GM12891 (cell line): ENCODE results near the gene SLC26A4. TPM values are rescaled to one million over a fixed set of nuclear protein-coding genes. Genes with fewer than 3 reads are reported as not detected.

Experiments
- DNase-seq: peaks from one replicate; pipeline ENCODE4 v3.0.0; 2011; ENCODE audit warnings: low spot score; ENCODE audit not compliant: insufficient read length
- FAIRE-seq: peaks from 2 replicates; lab custom pipeline; 2011; peaks lifted over from hg19 to GRCh38; lab: Jason Lieb, UNC
- PAX5 ChIP-seq: IDR thresholded peaks from 2 replicates; pipeline ENCODE4 v1.6.1; 2011; ENCODE audit warnings: low read length, moderate library complexity, mild to moderate bottlenecking; ENCODE audit not compliant: insufficient read depth, severe bottlenecking
- POLR2A ChIP-seq: IDR thresholded peaks from 2 replicates; pipeline ENCODE4 v1.6.1; 2011; ENCODE audit warnings: low read depth, low read length, control low read depth
- POLR2AphosphoS5 ChIP-seq: IDR thresholded peaks from 2 replicates; pipeline ENCODE4 v1.6.1; 2011; ENCODE audit warnings: low read depth, low read length, control low read depth
- POU2F2 ChIP-seq: IDR thresholded peaks from 2 replicates; pipeline ENCODE4 v1.6.1; 2011; ENCODE audit warnings: low read depth, mild to moderate bottlenecking, control low read depth, low read length, moderate library complexity
- SPI1 ChIP-seq: IDR thresholded peaks from 2 replicates; pipeline ENCODE4 v1.6.1; 2011; ENCODE audit warnings: low read depth, low read length, control low read depth
- TAF1 ChIP-seq: IDR thresholded peaks from 2 replicates; pipeline ENCODE4 v1.6.1; 2011; ENCODE audit warnings: low read depth, low read length, control low read depth
- polyA plus RNA-seq: library from polyadenylated mRNA; unstranded; fragments of >200 nt; gene quantifications from one replicate; pipeline ENCODE4 v1.2.1, GENCODE V29; 2012; ENCODE audit warnings: low read depth, missing spikeins, inconsistent platforms; ENCODE audit not compliant: missing spikeins

The SLC26A4 gene
- not detected for polyA plus RNA-seq

- TF ChIP-seq TAF1 (no peak), POLR2A (no peak), SPI1 (no peak), POLR2AphosphoS5 (no peak), POU2F2 (no peak), PAX5 (no peak)
- peak; percentile 35 for FAIRE-seq
- peak; percentile 29 for DNase-seq
These were observed at the start of gene SLC26A4 for GRCh38 chr7:107660381-107661080. TSS of gene SLC26A4 (plus strand) at chr7:107660828. CDS start at chr7:107661642, 814 bp downstream.

- DNase-seq (no peak), FAIRE-seq (no peak)
- no peak for TF ChIP-seq TAF1
- no peak for TF ChIP-seq POLR2A
- no peak for TF ChIP-seq SPI1
- TF ChIP-seq POLR2AphosphoS5, result no peak
- TF ChIP-seq POU2F2, result no peak
- TF ChIP-seq PAX5, result no peak
These were observed 47.2 kb upstream of the SLC26A4 start for GRCh38 chr7:107613439-107613838.

GRCh38 chr7:107613948-107614347 is 46.7 kb upstream of the SLC26A4 start:
- FAIRE-seq, result no peak
- no peak for TF ChIP-seq TAF1
- no peak for TF ChIP-seq POU2F2
- TF ChIP-seq POLR2A, result no peak
- TF ChIP-seq SPI1, result no peak
- TF ChIP-seq PAX5, result no peak
- TF ChIP-seq POLR2AphosphoS5, result no peak
- DNase-seq, result no peak

- no peak for TF ChIP-seq SPI1
- no peak for TF ChIP-seq POU2F2
- TF ChIP-seq TAF1, result no peak
- TF ChIP-seq POLR2A, result no peak
- TF ChIP-seq POLR2AphosphoS5, result no peak
- TF ChIP-seq PAX5, result no peak
- no peak for FAIRE-seq
These were observed 46.2 kb upstream of the SLC26A4 start for GRCh38 chr7:107614425-107614824.

GRCh38 chr7:107615910-107616680 is 44.5 kb upstream of the SLC26A4 start:
- no peak for FAIRE-seq
- no peak for DNase-seq
- TF ChIP-seq SPI1 (no peak), POLR2AphosphoS5 (no peak), POU2F2 (no peak), TAF1 (no peak), POLR2A (no peak)

More at GRCh38 chr7:107614425-107614824, 46.2 kb upstream of the SLC26A4 start:
- no peak for DNase-seq

- TF ChIP-seq POU2F2, result no peak
- TF ChIP-seq PAX5, result no peak
- no peak for TF ChIP-seq TAF1
- TF ChIP-seq SPI1, result no peak
- TF ChIP-seq POLR2AphosphoS5, result no peak
- TF ChIP-seq POLR2A, result no peak
- no peak for DNase-seq
- no peak for FAIRE-seq
These were observed 38.2 kb upstream of the SLC26A4 start for GRCh38 chr7:107622429-107622828.

GRCh38 chr7:107622894-107623293 is 37.7 kb upstream of the SLC26A4 start:
- DNase-seq, result no peak

GRCh38 chr7:107627002-107627401 is 33.6 kb upstream of the SLC26A4 start:
- no peak for FAIRE-seq
- no peak for TF ChIP-seq SPI1
- no peak for TF ChIP-seq POLR2A
- no peak for TF ChIP-seq POLR2AphosphoS5
- no peak for TF ChIP-seq POU2F2
- TF ChIP-seq TAF1, result no peak
- no peak for TF ChIP-seq PAX5

More at GRCh38 chr7:107622894-107623293, 37.7 kb upstream of the SLC26A4 start:
- TF ChIP-seq TAF1 (no peak), POLR2A (no peak), POLR2AphosphoS5 (no peak), SPI1 (no peak), PAX5 (no peak), POU2F2 (no peak)
- FAIRE-seq, result no peak

GRCh38 chr7:107628461-107629064 is 32.1 kb upstream of the SLC26A4 start:
- DNase-seq (no peak), FAIRE-seq (peak; percentile 23)
- TF ChIP-seq PAX5, result no peak
- peak; percentile 52; the same call in 1 of the 2 replicates for TF ChIP-seq SPI1

More at GRCh38 chr7:107627002-107627401, 33.6 kb upstream of the SLC26A4 start:
- no peak for DNase-seq

GRCh38 chr7:107630342-107630741 is 30.3 kb upstream of the SLC26A4 start:
- DNase-seq, result no peak
- TF ChIP-seq POU2F2, result no peak
- TF ChIP-seq POLR2AphosphoS5, result no peak
- no peak for FAIRE-seq
